Thyroid gland (tissue), 4 donors: ENCODE data around the gene FXYD5. TPM values are rescaled to one million over a fixed set of nuclear protein-coding genes. Genes with fewer than 3 reads are reported as not detected.

ENCODE experiments used
- DNase-seq, 2 donors: peaks; one replicate each; pipeline ENCODE4 v3.0.0-alpha.2; 2019
- H3K27ac ChIP-seq, 3 donors: fragments of 200-600 bp; sonication (generic); 1 replicate in 2 of 3; 2 replicates in 1 of 3; pipeline ENCODE4 v1.5.1; 2016 to 2019; ENCODE audit warnings: mild to moderate bottlenecking in 1 of 3, moderate library complexity in 1 of 3
- H3K27me3 ChIP-seq: fragments of 200-600 bp; sonication (generic); one replicate; pipeline ENCODE4 v1.5.1; 2019
- H3K36me3 ChIP-seq, 2 donors: fragments of 200-600 bp; sonication (generic); one replicate each; pipeline ENCODE4 v1.5.1; 2016 to 2019
- H3K4me1 ChIP-seq, 2 donors: fragments of 200-600 bp; sonication (generic); one replicate each; pipeline ENCODE4 v1.5.1; 2017 to 2019
- H3K4me3 ChIP-seq, 3 donors: fragments of 200-600 bp; sonication (generic); replicated peaks in 1 of 3; 1 replicate in 2 of 3; 2 replicates in 1 of 3; pipeline ENCODE4 v1.5.1; 2016; ENCODE audit warnings: mild to moderate bottlenecking in 1 of 3
- H3K9me3 ChIP-seq: fragments of 200-600 bp; sonication (generic); one replicate; pipeline ENCODE4 v1.5.1; 2017
- POLR2A ChIP-seq, 2 donors: fragments of 450-650 bp; IDR thresholded peaks; one replicate each; pipeline ENCODE4 v1.6.1; 2017; ENCODE audit warnings: antibody characterized with exemption in 2 of 2, mild to moderate bottlenecking in 2 of 2, moderate library complexity in 1 of 2
- WGBS, 2 donors: methylation state at CpG; one replicate each; pipeline ENCODE4 v1.1.5; 2017; 5-methylcytosine and 5-hydroxymethylcytosine counted together
- intact Hi-C: fragments of 100-400 bp; cut with DNase I; formaldehyde crosslinking; loops from one replicate; pipeline ENCODE4 v1.15.1; 2023
- total RNA-seq, 4 donors: library from RNA; depleted of rRNA; stranded (reverse); fragments of >200 nt; gene quantifications; one replicate each; pipeline ENCODE4 v1.2.3, GENCODE V29; 2016
- TF ChIP-seq, protein P1 (sequence below), 6 experiments: fragments of 200-600 bp in 3 of 6; fragments of 450-650 bp in 3 of 6; sonication (generic) in 3 of 6; IDR thresholded peaks; one replicate each; pipeline ENCODE4 v1.5.1; 2016 to 2019; ENCODE audit warnings: antibody characterized with exemption in 6 of 6, mild to moderate bottlenecking in 2 of 6, inconsistent platforms in 1 of 6, moderate library complexity in 1 of 6

FXYD5 gene
- total RNA-seq, 4 donors from 2014 or later: 9.3 to 52.4 (median 19.6) TPM

DNA sequence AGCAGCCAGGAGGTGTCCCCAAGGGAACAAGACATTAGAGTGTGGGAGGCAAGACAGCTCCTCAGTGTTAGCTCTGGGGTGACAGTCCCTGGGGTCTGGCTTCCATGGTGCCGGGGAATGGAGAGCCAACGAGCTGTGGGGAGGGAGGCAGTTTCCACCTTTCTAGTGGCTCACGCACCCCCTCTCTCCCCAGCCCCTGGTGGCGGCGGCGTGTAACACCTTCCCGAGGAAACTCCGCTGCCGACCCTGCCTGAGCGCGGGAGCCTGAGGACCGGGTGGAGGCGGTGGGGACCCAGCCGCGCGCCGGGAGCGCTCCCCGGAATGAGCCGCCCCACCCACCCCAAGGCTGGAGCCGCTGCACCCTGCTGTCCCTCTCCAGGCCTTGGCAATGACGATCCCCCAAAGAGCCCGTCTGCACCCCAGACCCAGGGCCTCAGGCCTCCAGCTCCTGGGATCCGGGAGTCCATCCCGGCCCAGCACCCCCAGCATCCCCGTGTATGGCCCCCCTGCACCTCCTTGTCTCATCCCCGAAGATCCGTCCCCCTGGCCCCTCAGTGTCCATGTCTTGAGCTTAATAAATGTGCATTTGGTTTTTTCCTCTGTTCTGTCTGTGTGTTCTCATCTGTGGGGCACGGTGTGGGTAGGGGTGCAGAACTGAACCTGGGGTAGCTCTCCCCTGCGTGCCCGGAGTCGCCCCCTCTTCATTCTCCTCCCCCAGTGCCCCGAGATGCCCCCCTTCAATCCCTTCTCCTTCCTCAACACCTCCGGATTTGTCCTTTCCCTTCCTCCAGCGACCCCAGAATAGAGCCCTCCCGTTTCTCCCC lies 622 bp upstream of the FXYD5 start:
- 0 to 1% methylated on average over 12 to 23 of the region's 36 CpGs for WGBS, 2 donors
- DNase-seq: no peak
- H3K36me3 ChIP-seq: no peaks in the 10 kb centered on the region
- TF ChIP-seq, protein P1, sequence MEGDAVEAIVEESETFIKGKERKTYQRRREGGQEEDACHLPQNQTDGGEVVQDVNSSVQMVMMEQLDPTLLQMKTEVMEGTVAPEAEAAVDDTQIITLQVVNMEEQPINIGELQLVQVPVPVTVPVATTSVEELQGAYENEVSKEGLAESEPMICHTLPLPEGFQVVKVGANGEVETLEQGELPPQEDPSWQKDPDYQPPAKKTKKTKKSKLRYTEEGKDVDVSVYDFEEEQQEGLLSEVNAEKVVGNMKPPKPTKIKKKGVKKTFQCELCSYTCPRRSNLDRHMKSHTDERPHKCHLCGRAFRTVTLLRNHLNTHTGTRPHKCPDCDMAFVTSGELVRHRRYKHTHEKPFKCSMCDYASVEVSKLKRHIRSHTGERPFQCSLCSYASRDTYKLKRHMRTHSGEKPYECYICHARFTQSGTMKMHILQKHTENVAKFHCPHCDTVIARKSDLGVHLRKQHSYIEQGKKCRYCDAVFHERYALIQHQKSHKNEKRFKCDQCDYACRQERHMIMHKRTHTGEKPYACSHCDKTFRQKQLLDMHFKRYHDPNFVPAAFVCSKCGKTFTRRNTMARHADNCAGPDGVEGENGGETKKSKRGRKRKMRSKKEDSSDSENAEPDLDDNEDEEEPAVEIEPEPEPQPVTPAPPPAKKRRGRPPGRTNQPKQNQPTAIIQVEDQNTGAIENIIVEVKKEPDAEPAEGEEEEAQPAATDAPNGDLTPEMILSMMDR (IDR thresholded peaks at IDR 0.05): peak in 1 of 6 experiments; percentile 34
- TF ChIP-seq POLR2A (IDR thresholded peaks at IDR 0.05): no peak
- H3K27me3 ChIP-seq: no peaks in the 10 kb centered on the region
- H3K4me3 ChIP-seq: peak overlapping the region in 1 of 3 donors; percentile 45
- H3K27ac ChIP-seq: peak overlapping the region in 2 of 3 donors; percentile 73 to 79
- peaks cover 5 to 16% of the 10 kb centered on the region in 2 donors for H3K4me1 ChIP-seq
- intact Hi-C loops: no loop called here
- H3K9me3 ChIP-seq: no peaks in the 10 kb centered on the region

DNA sequence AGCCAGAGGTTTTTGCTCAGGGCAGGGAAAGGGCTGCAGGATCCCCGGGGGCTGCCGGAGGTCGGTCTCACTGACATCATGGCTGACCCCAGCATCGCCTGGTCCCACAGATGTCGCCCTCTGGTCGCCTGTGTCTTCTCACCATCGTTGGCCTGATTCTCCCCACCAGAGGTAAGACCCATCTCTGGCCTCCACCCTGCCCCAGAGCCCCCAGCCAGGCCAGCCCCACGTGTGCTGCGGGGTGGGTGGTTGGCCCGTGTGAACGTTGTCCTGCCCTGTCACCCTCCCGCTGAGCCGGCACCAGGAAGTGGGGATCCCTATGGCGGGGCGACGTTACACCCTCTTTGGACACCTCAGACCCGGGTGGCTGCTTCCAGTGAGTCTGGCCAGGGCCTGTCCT lies 906 bp downstream of the FXYD5 start:
- no peak for DNase-seq
- Histone ChIP-seq H3K27ac (peak overlapping the region in 2 of 3 donors; percentile 73 to 79), H3K9me3 (no peaks in the 10 kb centered on the region), H3K27me3 (no peaks in the 10 kb centered on the region), H3K36me3 (no peaks in the 10 kb centered on the region), H3K4me3 (peak overlapping the region in 1 of 3 donors; percentile 45), H3K4me1 (peaks cover 5 to 16% of the 10 kb centered on the region in 2 donors)
- WGBS, 2 donors: 30 to 53% methylated on average over 7 to 11 of the region's 17 CpGs
- no peak for TF ChIP-seq POLR2A (IDR thresholded peaks at IDR 0.05)
- TF ChIP-seq, protein P1 (IDR thresholded peaks at IDR 0.05): no peak
- intact Hi-C loops: no loop called here

DNA sequence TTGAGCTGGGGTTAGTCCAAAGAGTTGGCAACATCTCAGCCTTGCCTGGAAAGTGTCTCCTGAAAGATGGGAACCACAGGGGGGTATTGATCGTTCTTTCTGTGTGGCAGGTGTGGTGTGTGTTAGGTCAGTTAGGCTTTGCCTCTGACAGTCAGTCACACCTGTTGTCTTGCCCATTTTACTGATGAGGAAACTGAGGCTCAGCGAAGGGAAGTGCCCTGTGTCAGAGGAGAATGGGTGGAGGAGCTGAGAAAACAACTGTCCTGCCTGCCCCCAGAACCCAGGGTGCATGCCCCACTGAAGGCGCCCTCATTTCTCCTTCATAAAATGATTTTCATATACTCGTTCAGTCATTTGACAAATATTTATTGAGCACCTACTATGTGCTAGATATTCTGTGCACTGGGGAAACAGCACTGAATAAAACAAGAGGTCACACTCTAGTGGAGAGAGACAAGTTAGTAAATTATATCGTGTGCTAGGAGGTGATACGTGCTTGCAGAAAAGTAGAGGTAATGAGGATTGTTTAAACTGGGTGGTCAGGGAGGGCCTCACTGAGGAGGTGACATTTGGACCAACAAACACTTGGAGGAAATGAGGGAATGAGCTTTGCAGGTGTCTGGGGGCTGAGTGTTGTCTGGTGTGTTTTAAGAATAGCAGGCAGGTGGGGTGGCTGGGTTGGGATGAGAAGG lies 1.6 kb downstream of the FXYD5 start:
- intact Hi-C loops: no loop called here

DNA sequence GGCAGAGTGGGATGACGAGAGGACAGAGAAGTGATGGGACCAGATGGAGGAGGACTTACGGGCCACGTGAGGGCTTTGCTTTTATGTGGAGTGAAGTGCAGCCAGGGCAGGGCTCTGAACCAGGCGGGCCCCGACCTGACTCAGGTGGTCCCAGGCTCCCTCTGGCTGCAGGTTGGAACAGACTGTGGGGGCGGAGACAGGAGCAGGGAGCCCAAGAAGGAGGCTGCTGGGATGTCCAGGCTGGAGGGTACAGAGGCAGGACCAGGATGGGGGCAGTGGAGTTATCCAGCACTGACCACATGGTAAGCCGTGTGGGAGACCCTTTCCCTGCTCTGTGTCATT lies 2.1 kb downstream of the FXYD5 start:
- H3K4me1 ChIP-seq: peaks cover 5 to 16% of the 10 kb centered on the region in 2 donors
- DNase-seq: no peak
- H3K4me3 ChIP-seq: no peak overlapping the region
- H3K36me3 ChIP-seq: no peaks in the 10 kb centered on the region
- TF ChIP-seq, protein P1 (IDR thresholded peaks at IDR 0.05): no peak
- TF ChIP-seq POLR2A (IDR thresholded peaks at IDR 0.05): no peak
- H3K27ac ChIP-seq: no peak overlapping the region
- H3K9me3 ChIP-seq: no peaks in the 10 kb centered on the region
- no peaks in the 10 kb centered on the region for H3K27me3 ChIP-seq
- 80 to 81% methylated on average over 7 of the region's 7 CpGs for WGBS, 2 donors
- intact Hi-C loops: no loop called here

More for the DNA sequence above, 1.6 kb downstream of the FXYD5 start:
- H3K4me3 ChIP-seq: no peak overlapping the region
- no peak overlapping the region for H3K27ac ChIP-seq
- TF ChIP-seq, protein P1 (IDR thresholded peaks at IDR 0.05): no peak
- TF ChIP-seq POLR2A (IDR thresholded peaks at IDR 0.05): no peak
- DNase-seq: no peak
- H3K9me3 ChIP-seq: no peaks in the 10 kb centered on the region
- H3K4me1 ChIP-seq: peaks cover 5 to 16% of the 10 kb centered on the region in 2 donors
- H3K36me3 ChIP-seq: no peaks in the 10 kb centered on the region
- 92 to 93% methylated on average over 6 of the region's 6 CpGs for WGBS, 2 donors
- H3K27me3 ChIP-seq: no peaks in the 10 kb centered on the region

DNA sequence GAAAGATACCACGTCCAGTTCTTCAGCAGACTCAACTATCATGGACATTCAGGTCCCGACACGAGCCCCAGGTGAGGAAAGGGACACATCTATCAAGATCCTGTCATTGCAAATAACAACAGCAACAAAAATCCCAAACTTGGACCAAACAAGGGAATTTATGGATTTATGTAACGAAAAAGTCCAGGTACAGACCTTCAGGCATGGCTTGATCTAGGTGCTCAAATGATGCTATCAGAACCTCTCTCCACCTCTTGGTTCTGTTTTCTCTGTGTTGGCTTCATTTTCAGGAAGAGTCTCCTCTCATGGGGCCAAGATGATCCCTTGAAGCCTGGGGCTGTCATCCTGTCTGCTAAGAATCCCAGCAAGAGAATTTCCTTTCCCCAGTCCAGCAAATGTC lies 2.9 kb downstream of the FXYD5 start:
- 92 to 98% methylated on average over 4 of the region's 4 CpGs for WGBS, 2 donors
- Histone ChIP-seq H3K4me3 (no peak overlapping the region), H3K36me3 (no peaks in the 10 kb centered on the region), H3K27ac (no peak overlapping the region), H3K9me3 (no peaks in the 10 kb centered on the region), H3K27me3 (no peaks in the 10 kb centered on the region), H3K4me1 (peaks cover 5 to 16% of the 10 kb centered on the region in 2 donors)
- intact Hi-C loops: no loop called here
- no peak for DNase-seq
- TF ChIP-seq, protein P1 (IDR thresholded peaks at IDR 0.05): no peak
- TF ChIP-seq POLR2A (IDR thresholded peaks at IDR 0.05): no peak
